ENCODE data around the gene SVBP.

The SVBP gene

GRCh38 chr1:42758641-42759040 is 58.6 kb downstream of the SVBP start:
- DNase-seq = no peak

DNA sequence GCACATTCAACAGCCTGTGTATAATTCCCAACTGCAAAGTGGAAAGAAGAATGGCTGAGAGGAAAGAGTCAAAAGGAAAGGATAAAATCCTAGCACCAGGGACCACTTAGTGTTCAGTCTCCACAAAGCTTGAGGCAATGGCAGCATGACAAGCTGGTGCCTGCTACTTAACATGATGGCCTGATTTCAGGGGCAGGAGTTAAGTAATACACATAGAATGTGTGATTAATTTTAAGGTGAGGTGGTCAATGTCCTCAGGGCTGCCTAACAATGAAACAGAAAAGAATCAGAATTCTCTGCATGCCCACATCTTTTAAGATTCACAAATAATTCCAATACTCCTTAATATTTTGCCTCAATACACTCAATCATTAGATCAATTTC is 59.3 kb downstream of the SVBP start:
- DNase-seq = no peak

Data from HCEC 1CT (cell line).